ENCODE measurements around the gene GPR37. TPM values are rescaled to one million over a fixed set of nuclear protein-coding genes. Genes with fewer than 3 reads are reported as not detected.

Gene GPR37
- total and polyA plus RNA-seq, 4 experiments from 2014 or later: not detected

DNA sequence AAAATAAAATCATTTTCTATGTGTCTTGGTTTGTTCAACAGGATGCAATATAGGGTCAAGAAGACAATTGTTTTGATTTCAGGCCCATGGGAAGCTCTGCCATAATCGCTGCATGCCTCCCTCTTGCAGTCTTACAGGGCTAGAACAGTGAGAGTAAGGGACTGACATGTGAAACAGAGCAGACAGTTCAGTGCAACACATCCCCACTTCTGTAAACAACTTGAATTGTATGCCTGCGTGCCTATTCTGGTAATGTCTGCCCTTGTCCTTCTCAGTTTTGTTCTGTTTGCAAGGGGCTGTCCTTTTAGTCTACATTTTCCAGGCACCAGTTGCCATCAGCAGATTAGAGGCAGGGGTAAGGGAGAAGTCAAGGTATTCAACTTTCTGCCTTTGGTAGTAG lies 34.8 kb upstream of the GPR37 start:
- H3K9me3 Mint-ChIP-seq: peaks cover 0 to 16% (median 9%) of the 10 kb centered on the region in 8 donors
- POLR2A ChIA-PET (ENCODE audit: partially characterized antibody): no interaction called here
- Histone ChIP-seq H3K27me3 (ENCODE audit: insufficient read depth, low read length) (no peaks in the 10 kb centered on the region), H3K4me1 (ENCODE audit: insufficient read depth, low read length) (no peaks in the 10 kb centered on the region), H3K9me3 (ENCODE audit: control insufficient read depth in 1 of 2, low read length in 2 of 2) (no peaks in the 10 kb centered on the region), H3K27ac (ENCODE audit: low read depth, low read length) (no peak overlapping the region), H3K4me3 (ENCODE audit: low read length in 2 of 2) (no peak overlapping the region), H3K36me3 (ENCODE audit: insufficient read depth, low read length) (no peaks in the 10 kb centered on the region)
- H3K36me3 Mint-ChIP-seq: no peaks in the 10 kb centered on the region
- no peaks in the 10 kb centered on the region for H3K4me1 Mint-ChIP-seq
- no peak overlapping the region for H3K4me3 Mint-ChIP-seq
- H3K27me3 Mint-ChIP-seq: peaks cover 3 to 7% of the 10 kb centered on the region in 2 donors
- H3K27ac Mint-ChIP-seq: no peak overlapping the region
- CTCF ChIA-PET (ENCODE audit: partially characterized antibody): no interaction called here
- intact Hi-C loops (cut with micrococcal nuclease): no loop called here
- DNase-seq: no peak

DNA sequence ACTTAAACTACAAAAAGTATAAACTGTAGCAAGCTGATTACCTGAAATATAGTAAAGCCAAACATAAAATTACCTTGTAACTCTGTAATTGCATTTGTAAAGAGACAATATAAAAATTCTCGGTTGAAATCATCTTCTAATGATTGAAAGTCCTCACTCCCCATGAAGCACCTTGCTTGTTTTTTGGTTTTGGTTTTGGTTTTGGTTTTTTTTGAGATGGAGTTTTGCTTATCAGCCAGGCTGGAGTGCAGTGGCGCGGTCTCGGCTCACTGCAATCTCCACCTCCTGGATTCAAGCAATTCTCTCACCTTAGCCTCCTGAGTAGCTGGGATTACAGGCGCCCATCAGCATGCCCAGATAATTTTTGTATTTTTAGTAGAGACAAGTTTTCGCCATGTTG lies 33.9 kb upstream of the GPR37 start:
- Mint-ChIP-seq H3K9me3 (peaks cover 0 to 16% (median 10%) of the 10 kb centered on the region in 8 donors), H3K36me3 (no peaks in the 10 kb centered on the region), H3K4me3 (no peak overlapping the region), H3K27me3 (peaks cover 3 to 7% of the 10 kb centered on the region in 2 donors), H3K27ac (no peak overlapping the region), H3K4me1 (no peaks in the 10 kb centered on the region)
- intact Hi-C loops (cut with micrococcal nuclease): no loop called here
- H3K4me3 ChIP-seq (ENCODE audit: low read length in 2 of 2): no peak overlapping the region
- H3K4me1 ChIP-seq (ENCODE audit: insufficient read depth, low read length): no peaks in the 10 kb centered on the region
- ChIA-PET CTCF (ENCODE audit: partially characterized antibody) (no interaction called here), POLR2A (ENCODE audit: partially characterized antibody) (no interaction called here)
- no peaks in the 10 kb centered on the region for H3K9me3 ChIP-seq (ENCODE audit: control insufficient read depth in 1 of 2, low read length in 2 of 2)
- H3K27me3 ChIP-seq (ENCODE audit: insufficient read depth, low read length): no peaks in the 10 kb centered on the region
- no peak overlapping the region for H3K27ac ChIP-seq (ENCODE audit: low read depth, low read length)
- DNase-seq: no peak
- H3K36me3 ChIP-seq (ENCODE audit: insufficient read depth, low read length): no peaks in the 10 kb centered on the region

DNA sequence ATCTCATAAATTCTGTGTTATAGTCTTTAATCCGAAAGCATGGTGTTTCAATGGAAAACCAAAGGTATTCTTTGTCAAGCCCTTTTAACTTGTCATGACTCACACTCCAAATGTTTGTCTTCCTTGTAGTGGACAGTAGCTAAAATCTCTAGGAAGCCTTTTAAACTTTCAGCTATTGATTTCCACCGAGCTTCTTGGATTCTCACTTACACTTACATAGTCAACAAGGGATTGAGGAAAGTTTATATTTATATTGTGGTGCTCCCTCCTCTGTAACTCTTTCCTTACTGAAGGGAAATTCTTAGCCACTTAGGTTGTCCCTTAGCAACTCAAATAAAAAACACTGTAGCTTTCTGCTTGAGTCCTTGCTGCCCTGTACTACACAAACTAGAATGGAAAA lies 31.2 kb upstream of the GPR37 start:
- no peak for DNase-seq
- Mint-ChIP-seq H3K9me3 (peaks cover 0 to 16% (median 10%) of the 10 kb centered on the region in 8 donors), H3K27me3 (peaks cover 8 to 10% of the 10 kb centered on the region in 2 donors), H3K36me3 (no peaks in the 10 kb centered on the region), H3K27ac (no peak overlapping the region), H3K4me1 (no peaks in the 10 kb centered on the region), H3K4me3 (no peak overlapping the region)
- Histone ChIP-seq H3K9me3 (ENCODE audit: control insufficient read depth in 1 of 2, low read length in 2 of 2) (no peaks in the 10 kb centered on the region), H3K36me3 (ENCODE audit: insufficient read depth, low read length) (no peaks in the 10 kb centered on the region), H3K27ac (ENCODE audit: low read depth, low read length) (no peak overlapping the region), H3K4me1 (ENCODE audit: insufficient read depth, low read length) (no peaks in the 10 kb centered on the region), H3K4me3 (ENCODE audit: low read length in 2 of 2) (no peak overlapping the region), H3K27me3 (ENCODE audit: insufficient read depth, low read length) (no peaks in the 10 kb centered on the region)
- intact Hi-C loops (cut with micrococcal nuclease): no loop called here
- POLR2A ChIA-PET (ENCODE audit: partially characterized antibody): no interaction called here
- CTCF ChIA-PET (ENCODE audit: partially characterized antibody): no interaction called here

DNA sequence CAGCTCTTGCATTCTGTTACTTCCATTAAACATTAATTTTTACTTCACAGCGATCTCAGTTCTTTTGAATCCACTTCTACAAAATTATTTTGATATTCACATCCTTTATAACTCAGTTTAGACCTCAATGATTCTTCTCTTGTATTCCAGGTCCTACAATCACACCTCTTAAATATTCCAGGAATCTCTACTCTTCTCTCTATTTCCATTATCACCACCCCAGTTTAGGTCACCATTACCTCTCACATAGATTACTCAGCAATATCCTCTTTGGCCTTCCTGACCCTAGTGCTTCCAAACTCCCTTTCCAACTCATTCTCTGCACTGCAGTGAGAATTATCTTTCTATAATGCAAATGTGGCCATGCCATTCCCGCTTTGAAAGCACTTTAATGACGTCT lies 27.1 kb upstream of the GPR37 start:
- no peaks in the 10 kb centered on the region for H3K27me3 ChIP-seq (ENCODE audit: insufficient read depth, low read length)
- Mint-ChIP-seq H3K36me3 (no peaks in the 10 kb centered on the region), H3K27me3 (peaks cover 8 to 12% of the 10 kb centered on the region in 2 donors), H3K4me1 (no peaks in the 10 kb centered on the region), H3K4me3 (no peak overlapping the region), H3K27ac (no peak overlapping the region), H3K9me3 (peaks cover 2 to 16% (median 8%) of the 10 kb centered on the region in 8 donors)
- H3K36me3 ChIP-seq (ENCODE audit: insufficient read depth, low read length): no peaks in the 10 kb centered on the region
- DNase-seq: no peak
- H3K4me3 ChIP-seq (ENCODE audit: low read length in 2 of 2): no peak overlapping the region
- intact Hi-C loops (cut with micrococcal nuclease): no loop called here
- no peaks in the 10 kb centered on the region for H3K4me1 ChIP-seq (ENCODE audit: insufficient read depth, low read length)
- no peak overlapping the region for H3K27ac ChIP-seq (ENCODE audit: low read depth, low read length)
- H3K9me3 ChIP-seq (ENCODE audit: control insufficient read depth in 1 of 2, low read length in 2 of 2): no peaks in the 10 kb centered on the region
- ChIA-PET CTCF (ENCODE audit: partially characterized antibody) (no interaction called here), POLR2A (ENCODE audit: partially characterized antibody) (no interaction called here)

DNA sequence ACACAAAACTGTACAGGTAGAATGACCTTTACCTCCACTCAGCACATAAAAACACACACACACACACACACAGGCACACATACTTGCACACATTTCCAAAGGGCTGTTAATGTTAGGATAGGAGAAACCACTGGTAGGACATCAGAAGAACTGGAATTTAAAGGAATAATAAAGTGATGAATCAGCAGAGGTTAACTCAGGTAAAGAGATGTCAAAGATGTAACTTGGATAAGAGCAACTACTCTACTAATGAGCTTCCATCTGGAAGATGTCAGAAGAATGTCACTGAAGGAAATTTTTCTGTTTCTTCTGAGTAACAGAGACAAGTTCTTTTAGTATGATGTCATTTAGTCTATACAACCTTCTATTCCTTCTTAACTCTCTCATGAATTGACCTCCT lies 26.4 kb upstream of the GPR37 start:
- POLR2A ChIA-PET (ENCODE audit: partially characterized antibody): no interaction called here
- Histone ChIP-seq H3K4me1 (ENCODE audit: insufficient read depth, low read length) (no peaks in the 10 kb centered on the region), H3K27ac (ENCODE audit: low read depth, low read length) (no peak overlapping the region), H3K36me3 (ENCODE audit: insufficient read depth, low read length) (no peaks in the 10 kb centered on the region), H3K27me3 (ENCODE audit: insufficient read depth, low read length) (no peaks in the 10 kb centered on the region), H3K4me3 (ENCODE audit: low read length in 2 of 2) (no peak overlapping the region), H3K9me3 (ENCODE audit: control insufficient read depth in 1 of 2, low read length in 2 of 2) (no peaks in the 10 kb centered on the region)
- DNase-seq: no peak
- peaks cover 2 to 12% (median 8%) of the 10 kb centered on the region in 8 donors for H3K9me3 Mint-ChIP-seq
- H3K4me1 Mint-ChIP-seq: no peaks in the 10 kb centered on the region
- intact Hi-C loops (cut with micrococcal nuclease): no loop called here
- peaks cover 9 to 12% of the 10 kb centered on the region in 2 donors for H3K27me3 Mint-ChIP-seq
- no peaks in the 10 kb centered on the region for H3K36me3 Mint-ChIP-seq
- CTCF ChIA-PET (ENCODE audit: partially characterized antibody): no interaction called here
- H3K4me3 Mint-ChIP-seq: no peak overlapping the region
- H3K27ac Mint-ChIP-seq: no peak overlapping the region

DNA sequence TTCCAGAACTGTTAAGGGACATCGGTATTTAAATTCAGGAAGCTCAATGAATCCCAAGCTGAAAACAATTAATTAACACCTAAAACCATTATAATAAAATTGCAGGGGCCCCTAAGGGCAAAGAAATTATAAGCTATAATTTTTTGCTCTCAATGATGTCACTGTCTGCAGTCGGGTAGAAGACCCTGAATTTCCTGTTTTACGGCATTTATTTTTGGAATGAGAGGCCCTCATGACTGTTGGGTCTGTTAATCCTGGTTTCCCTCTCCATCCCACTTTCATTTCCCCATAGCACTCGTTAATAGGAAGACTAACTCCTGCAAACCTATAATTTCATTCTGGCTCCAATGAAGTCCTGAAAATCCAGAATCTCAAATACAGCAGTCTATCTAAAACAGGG lies 25.8 kb upstream of the GPR37 start:
- ChIA-PET CTCF (ENCODE audit: partially characterized antibody) (no interaction called here), POLR2A (ENCODE audit: partially characterized antibody) (no interaction called here)

DNA sequence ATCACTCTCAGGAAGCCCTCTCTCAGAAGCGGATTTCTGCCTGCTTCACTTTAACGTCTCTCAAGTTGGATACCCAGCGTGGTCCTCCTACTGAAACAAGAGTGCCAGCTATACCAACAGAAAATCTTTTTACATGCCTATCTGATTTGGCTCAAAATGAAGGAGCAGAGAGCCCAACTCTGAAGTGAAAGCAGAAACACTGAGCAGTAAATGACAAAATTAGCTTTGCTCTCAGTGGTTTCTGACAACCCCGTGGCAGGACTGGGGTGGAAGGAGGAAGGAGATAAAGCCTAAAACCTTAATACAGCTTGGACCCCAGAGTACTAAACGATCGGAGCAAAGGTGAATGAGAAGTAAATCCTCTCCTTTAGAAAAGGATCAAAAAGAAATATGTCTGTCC lies 25.1 kb upstream of the GPR37 start:
- Histone ChIP-seq H3K27ac (ENCODE audit: low read depth, low read length) (no peak overlapping the region), H3K36me3 (ENCODE audit: insufficient read depth, low read length) (no peaks in the 10 kb centered on the region), H3K27me3 (ENCODE audit: insufficient read depth, low read length) (no peaks in the 10 kb centered on the region), H3K4me1 (ENCODE audit: insufficient read depth, low read length) (no peaks in the 10 kb centered on the region), H3K9me3 (ENCODE audit: control insufficient read depth in 1 of 2, low read length in 2 of 2) (no peaks in the 10 kb centered on the region), H3K4me3 (ENCODE audit: low read length in 2 of 2) (no peak overlapping the region)
- no peak overlapping the region for H3K4me3 Mint-ChIP-seq
- peaks cover 0 to 5% (median under 1%) of the 10 kb centered on the region in 8 donors for H3K9me3 Mint-ChIP-seq
- CTCF ChIA-PET (ENCODE audit: partially characterized antibody): no interaction called here
- no peak for DNase-seq
- no peak overlapping the region for H3K27ac Mint-ChIP-seq
- H3K27me3 Mint-ChIP-seq: peaks cover 9 to 14% of the 10 kb centered on the region in 2 donors
- no peaks in the 10 kb centered on the region for H3K4me1 Mint-ChIP-seq
- intact Hi-C loops (cut with micrococcal nuclease): no loop called here
- no peaks in the 10 kb centered on the region for H3K36me3 Mint-ChIP-seq
- POLR2A ChIA-PET (ENCODE audit: partially characterized antibody): no interaction called here

More for the DNA sequence above, 25.8 kb upstream of the GPR37 start:
- no peaks in the 10 kb centered on the region for H3K36me3 ChIP-seq (ENCODE audit: insufficient read depth, low read length)
- no peak for DNase-seq
- H3K4me1 ChIP-seq (ENCODE audit: insufficient read depth, low read length): no peaks in the 10 kb centered on the region
- H3K9me3 ChIP-seq (ENCODE audit: control insufficient read depth in 1 of 2, low read length in 2 of 2): no peaks in the 10 kb centered on the region
- no peaks in the 10 kb centered on the region for H3K27me3 ChIP-seq (ENCODE audit: insufficient read depth, low read length)
- intact Hi-C loops (cut with micrococcal nuclease): no loop called here
- Mint-ChIP-seq H3K36me3 (no peaks in the 10 kb centered on the region), H3K27me3 (peaks cover 9 to 12% of the 10 kb centered on the region in 2 donors), H3K4me1 (no peaks in the 10 kb centered on the region), H3K27ac (no peak overlapping the region), H3K4me3 (no peak overlapping the region), H3K9me3 (peaks cover 1 to 9% (median 7%) of the 10 kb centered on the region in 8 donors)
- no peak overlapping the region for H3K27ac ChIP-seq (ENCODE audit: low read depth, low read length)
- H3K4me3 ChIP-seq (ENCODE audit: low read length in 2 of 2): no peak overlapping the region

DNA sequence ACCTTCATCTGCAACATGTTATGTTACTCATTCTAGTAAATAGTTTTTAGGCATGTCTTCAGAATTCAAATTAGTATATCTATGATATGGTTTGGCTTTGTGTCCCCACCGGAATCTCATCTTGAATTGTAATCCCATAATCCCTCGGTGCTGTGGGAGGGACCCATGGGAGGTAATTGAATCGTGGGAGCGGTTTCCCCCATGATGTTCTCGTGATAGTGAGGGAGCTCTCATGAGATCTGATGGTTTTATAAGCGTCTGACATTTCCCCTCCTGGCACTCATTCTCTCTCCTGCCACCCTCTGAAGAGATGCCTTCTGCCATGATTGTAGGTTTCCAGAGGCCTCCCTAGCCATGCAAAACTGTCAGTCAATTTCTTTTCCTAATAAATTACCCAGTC lies 20.4 kb upstream of the GPR37 start:
- Mint-ChIP-seq H3K4me3 (no peak overlapping the region), H3K36me3 (no peaks in the 10 kb centered on the region), H3K27ac (no peak overlapping the region), H3K4me1 (no peaks in the 10 kb centered on the region), H3K27me3 (peaks cover 3 to 10% of the 10 kb centered on the region in 2 donors), H3K9me3 (peaks cover 0 to 2% (median 0%) of the 10 kb centered on the region in 8 donors)
- no peak overlapping the region for H3K27ac ChIP-seq (ENCODE audit: low read depth, low read length)
- CTCF ChIA-PET (ENCODE audit: partially characterized antibody): no interaction called here
- H3K4me1 ChIP-seq (ENCODE audit: insufficient read depth, low read length): no peaks in the 10 kb centered on the region
- DNase-seq: no peak
- H3K36me3 ChIP-seq (ENCODE audit: insufficient read depth, low read length): no peaks in the 10 kb centered on the region
- POLR2A ChIA-PET (ENCODE audit: partially characterized antibody): no interaction called here
- intact Hi-C loops (cut with micrococcal nuclease): no loop called here
- H3K9me3 ChIP-seq (ENCODE audit: control insufficient read depth in 1 of 2, low read length in 2 of 2): no peaks in the 10 kb centered on the region
- no peak overlapping the region for H3K4me3 ChIP-seq (ENCODE audit: low read length in 2 of 2)
- H3K27me3 ChIP-seq (ENCODE audit: insufficient read depth, low read length): no peaks in the 10 kb centered on the region
